Activated CD4-positive, alpha-beta T cell treated with anti-CD3 and anti-CD28 coated beads, Interleukin-10, Interleukin-2, amounts not matched to agents 100 ng/mL and 50 ng/mL, durations not matched to agents 16 hours and 8 hours (primary cell): Measurements from ENCODE around the gene LKAAEAR1.

Experiments
- DNase-seq: peaks from one replicate; pipeline ENCODE4 v3.0.0-alpha.2; 2020

LKAAEAR1 gene

GRCh38 chr20:64049878-64050260 lies 34.3 kb downstream of the LKAAEAR1 start:
- no peak for DNase-seq

- peak; percentile 53 for DNase-seq
Observed at GRCh38 chr20:64049060-64049877, 34.9 kb downstream of the LKAAEAR1 start, which contains the start of gene SOX18. SOX18 (minus strand) TSS chr20:64049639; CDS start chr20:64049516, 123 bp downstream.

DNA sequence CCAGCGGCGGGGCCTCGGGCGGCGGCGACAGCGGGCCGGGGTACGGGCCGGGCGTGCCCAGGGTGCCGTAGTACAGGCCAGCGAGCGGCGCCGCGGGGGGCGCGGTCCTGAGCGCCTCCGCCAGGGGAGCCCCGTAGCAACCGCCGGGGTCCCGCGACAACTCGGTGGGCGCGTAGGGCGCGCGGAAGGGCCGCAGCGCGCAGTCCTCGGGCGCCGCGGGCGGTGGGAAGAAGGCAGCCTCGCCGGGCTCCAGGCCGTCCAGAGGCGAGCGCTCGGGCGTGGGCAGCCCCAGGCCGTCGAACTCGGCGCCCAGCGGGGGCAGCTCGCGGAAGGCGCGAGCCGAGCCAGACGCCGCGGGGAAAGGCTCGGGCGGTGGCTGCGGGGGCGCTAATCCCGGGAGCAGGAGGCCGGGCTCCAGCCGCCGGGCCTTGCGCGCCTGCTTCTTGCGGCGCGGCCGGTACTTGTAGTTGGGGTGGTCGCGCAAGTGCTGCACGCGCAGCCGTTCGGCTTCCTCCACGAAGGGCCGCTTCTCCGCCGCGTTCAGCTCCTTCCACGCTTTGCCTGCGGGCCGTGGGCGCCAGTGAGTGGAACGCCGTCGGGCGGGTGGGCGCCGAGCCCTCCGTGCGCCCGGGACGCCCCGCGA lies 35.7 kb downstream of the LKAAEAR1 start:
- no peak for DNase-seq

DNA sequence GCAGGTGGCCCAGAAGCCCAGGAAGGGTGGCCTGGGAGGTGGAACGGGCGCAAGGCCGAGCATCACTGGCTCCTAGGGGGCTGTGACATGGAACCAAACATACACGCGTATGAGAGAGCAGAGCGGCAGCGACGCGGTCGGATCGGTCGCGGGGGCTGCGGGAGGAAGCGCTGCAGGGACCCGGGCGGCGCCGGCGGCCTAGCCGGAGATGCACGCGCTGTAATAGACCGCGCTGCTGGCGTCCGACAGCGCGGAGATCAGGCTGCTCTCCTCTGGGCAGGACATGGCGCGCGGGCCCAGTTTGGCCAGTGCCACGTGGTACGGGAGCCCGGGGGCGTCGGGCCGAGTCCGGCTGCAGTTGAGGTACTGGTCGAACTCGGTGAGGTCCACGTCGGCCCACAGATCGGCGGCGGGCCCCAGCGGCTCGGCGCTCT lies 36.2 kb downstream of the LKAAEAR1 start:
- no peak for DNase-seq

DNA sequence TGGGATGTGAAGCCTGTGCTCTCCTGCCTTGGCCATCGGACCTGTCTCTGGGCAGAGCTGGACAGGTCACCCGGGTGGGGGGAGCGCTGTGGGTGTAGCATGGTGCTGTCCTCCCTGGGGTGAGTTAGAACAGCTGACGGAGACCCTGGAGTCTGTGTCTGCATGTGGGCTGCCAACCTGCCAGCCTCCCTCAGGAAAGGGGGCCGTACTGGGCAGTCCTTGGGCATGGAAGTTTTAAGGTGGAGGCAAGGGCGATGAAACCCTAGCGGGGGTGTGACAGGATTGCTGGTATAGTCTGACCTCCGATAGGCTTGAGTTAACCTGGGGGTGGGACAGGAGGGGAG lies 37.2 kb downstream of the LKAAEAR1 start:
- no peak for DNase-seq

GRCh38 chr20:64045346-64046011 lies 38.7 kb downstream of the LKAAEAR1 start:
- DNase-seq = no peak

- no peak for DNase-seq
Observed at GRCh38 chr20:64044484-64045247, 39.5 kb downstream of the LKAAEAR1 start.

DNA sequence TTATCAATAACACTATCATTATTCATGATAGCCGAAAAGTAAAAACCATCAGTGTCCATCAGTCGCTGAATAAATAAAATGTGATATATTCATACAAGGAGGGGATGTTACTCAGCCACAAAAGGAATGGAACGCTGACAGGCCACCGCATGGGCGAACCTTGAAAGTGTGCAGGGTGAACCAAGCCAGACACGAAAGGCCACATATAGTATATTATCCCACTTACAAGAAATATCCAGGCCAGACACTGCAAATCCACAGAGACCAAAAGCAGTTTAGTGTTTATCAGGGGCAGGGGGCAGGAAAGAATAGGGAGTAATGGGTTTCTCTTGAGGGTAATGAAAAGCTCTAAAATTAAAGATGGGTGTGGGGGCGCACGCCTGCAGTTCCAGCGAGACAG lies 40.4 kb downstream of the LKAAEAR1 start:
- DNase-seq = no peak

DNA sequence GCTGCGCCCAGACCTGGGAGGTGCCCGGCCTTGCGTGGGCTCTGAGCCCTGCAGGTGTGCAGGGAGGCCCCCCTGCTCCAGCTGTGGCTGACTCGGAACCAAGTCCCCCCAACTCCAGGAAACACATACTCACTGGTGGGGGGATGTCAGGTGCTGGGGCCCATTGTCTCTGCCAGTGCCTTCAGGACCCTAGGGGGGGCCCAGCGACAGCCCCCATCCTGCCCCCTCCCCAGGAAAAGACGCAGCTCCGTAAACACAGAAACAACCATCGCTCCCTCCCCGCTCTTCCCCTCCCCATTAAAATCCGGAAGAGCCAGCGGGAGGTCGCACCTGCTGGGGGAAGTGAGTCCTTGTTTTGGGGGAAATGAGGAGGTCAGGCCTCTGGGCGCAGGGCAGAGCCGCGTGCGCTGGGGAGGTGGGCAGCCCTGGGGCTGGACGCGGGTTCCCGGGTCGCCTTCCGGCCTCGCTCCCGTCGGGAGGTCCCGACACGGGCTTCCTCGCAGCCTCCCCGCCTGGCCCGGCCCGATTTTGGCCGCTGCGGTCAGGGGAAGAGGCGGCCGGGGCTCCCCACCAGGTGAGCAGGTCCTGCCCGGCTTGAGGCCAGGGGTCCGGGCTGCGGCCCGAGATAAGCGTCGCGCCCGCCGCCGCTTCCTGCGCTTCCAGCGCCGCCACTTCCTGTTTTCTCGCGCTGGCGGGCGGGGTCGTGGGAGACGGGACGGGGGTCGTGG lies 42.0 kb downstream of the LKAAEAR1 start:
- no peak for DNase-seq

- DNase-seq = no peak
Observed at GRCh38 chr20:64041781-64042053, 42.5 kb downstream of the LKAAEAR1 start.

- DNase-seq = no peak
Observed at GRCh38 chr20:64041040-64041780, 43.0 kb downstream of the LKAAEAR1 start.

GRCh38 chr20:64040231-64041039 lies 43.8 kb downstream of the LKAAEAR1 start:
- DNase-seq = no peak

GRCh38 chr20:64039293-64040160 lies 44.7 kb downstream of the LKAAEAR1 start:
- DNase-seq = no peak

- DNase-seq = peak; percentile 83
Observed at GRCh38 chr20:64038565-64039292, 45.5 kb downstream of the LKAAEAR1 start.

GRCh38 chr20:64038224-64038564 lies 46.0 kb downstream of the LKAAEAR1 start:
- no peak for DNase-seq

GRCh38 chr20:64037498-64038213 lies 46.5 kb downstream of the LKAAEAR1 start:
- DNase-seq = peak; percentile 44

DNA sequence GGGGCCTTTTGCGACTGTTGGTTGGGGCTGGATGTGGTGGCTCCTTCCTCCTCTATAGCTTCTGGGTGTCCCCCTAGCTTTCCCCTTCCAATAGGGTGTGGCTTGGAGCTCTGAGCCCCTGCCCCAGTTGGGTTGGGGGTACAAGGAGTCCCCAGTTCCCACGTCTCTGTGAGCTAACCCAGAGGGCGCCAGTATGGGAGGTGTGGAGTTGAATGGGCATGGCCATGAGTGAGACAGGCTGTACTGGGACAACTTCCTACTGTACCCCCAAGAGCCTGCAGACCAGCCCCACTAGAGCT lies 47.0 kb downstream of the LKAAEAR1 start:
- DNase-seq = no peak

- peak; percentile 46 for DNase-seq
Observed at GRCh38 chr20:64036346-64037198, 47.6 kb downstream of the LKAAEAR1 start.
